ENCODE measurements around the gene SIPA1L3.

Gene SIPA1L3

DNA sequence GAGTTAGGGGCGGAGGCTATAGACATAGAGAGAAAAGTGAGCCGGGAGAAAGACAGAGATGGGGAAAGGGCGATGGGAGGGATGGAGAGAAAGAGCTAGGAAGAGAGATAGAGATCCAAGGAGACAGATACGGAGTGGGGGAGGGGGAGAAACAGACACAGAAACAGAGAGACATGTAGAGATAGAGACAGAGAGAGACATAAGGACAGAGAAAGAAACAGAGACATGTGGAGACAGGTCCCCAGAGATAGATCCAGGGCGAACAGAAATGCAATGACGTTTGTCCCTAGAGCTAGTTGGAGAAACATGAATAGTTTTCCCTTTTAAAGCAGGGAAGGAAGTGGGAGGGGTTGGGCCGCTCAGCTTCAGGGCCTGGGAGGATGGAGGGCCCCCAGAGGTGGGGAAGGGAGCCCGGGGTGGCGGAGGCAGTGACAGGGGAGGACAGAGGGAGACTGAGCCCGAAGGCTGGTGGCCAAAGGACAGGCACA, 344.6 kb downstream of the SIPA1L3 start:
- Histone ChIP-seq H3K4me1 (ENCODE audit: low read length) (no peaks in the 10 kb centered on the region), H3K27ac (ENCODE audit: low read length) (no peak overlapping the region), H3K27me3 (replicated peaks; ENCODE audit: insufficient read depth, low read length) (peaks cover 38% of the 10 kb centered on the region), H3K4me2 (ENCODE audit: low read depth, low read length) (no peak overlapping the region), H3F3A (ENCODE audit: insufficient read depth, low read length) (no peaks in the 10 kb centered on the region), H3K79me2 (ENCODE audit: low read length) (no peaks in the 10 kb centered on the region), H3K9ac (ENCODE audit: low read length) (no peak overlapping the region), H4K20me1 (ENCODE audit: insufficient read depth, low read length) (no peaks in the 10 kb centered on the region), H3K36me3 (replicated peaks; ENCODE audit: insufficient read depth, low read length) (no peaks in the 10 kb centered on the region), H2AFZ (ENCODE audit: low read length) (no peak overlapping the region), H3K4me3 (ENCODE audit: low read length) (no peak overlapping the region), H3K9me2 (replicated peaks; ENCODE audit: insufficient read depth, low read length) (no peaks in the 10 kb centered on the region), H3K9me3 (replicated peaks; ENCODE audit: insufficient read depth, low read length) (no peaks in the 10 kb centered on the region)
- DNase-seq, result no peak
- no peak for TF ChIP-seq EZH2 (optimal IDR thresholded peaks at IDR 0.05; ENCODE audit: low read depth, low read length)
- TF ChIP-seq, protein P1, sequence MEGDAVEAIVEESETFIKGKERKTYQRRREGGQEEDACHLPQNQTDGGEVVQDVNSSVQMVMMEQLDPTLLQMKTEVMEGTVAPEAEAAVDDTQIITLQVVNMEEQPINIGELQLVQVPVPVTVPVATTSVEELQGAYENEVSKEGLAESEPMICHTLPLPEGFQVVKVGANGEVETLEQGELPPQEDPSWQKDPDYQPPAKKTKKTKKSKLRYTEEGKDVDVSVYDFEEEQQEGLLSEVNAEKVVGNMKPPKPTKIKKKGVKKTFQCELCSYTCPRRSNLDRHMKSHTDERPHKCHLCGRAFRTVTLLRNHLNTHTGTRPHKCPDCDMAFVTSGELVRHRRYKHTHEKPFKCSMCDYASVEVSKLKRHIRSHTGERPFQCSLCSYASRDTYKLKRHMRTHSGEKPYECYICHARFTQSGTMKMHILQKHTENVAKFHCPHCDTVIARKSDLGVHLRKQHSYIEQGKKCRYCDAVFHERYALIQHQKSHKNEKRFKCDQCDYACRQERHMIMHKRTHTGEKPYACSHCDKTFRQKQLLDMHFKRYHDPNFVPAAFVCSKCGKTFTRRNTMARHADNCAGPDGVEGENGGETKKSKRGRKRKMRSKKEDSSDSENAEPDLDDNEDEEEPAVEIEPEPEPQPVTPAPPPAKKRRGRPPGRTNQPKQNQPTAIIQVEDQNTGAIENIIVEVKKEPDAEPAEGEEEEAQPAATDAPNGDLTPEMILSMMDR (IDR thresholded peaks at IDR 0.05; ENCODE audit: low read length), result no peak
- no peak for TF ChIP-seq EZH2phosphoT487 (IDR thresholded peaks at IDR 0.05; ENCODE audit: low read length)

DNA sequence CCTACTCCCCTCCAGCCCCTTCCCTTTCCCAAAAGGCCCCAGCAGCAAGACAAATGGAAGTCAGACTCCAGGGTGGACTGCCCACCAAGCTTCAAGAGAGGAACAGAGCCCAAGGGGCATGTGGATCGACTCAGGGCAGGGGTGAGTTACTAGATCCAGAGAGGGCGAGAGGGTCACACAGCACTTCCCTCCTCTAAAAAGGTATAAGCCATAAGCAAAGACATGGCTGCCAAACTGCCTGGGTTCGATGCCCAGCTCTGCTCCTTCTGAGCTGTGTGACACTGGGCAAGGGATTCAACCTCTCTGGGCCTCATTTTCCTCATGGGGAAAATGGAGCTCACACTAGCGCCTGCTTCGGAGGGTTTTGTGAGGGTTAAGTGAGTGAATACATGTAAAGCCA, 345.4 kb downstream of the SIPA1L3 start:
- Histone ChIP-seq H3K4me2 (ENCODE audit: low read depth, low read length) (no peak overlapping the region), H3F3A (ENCODE audit: insufficient read depth, low read length) (no peaks in the 10 kb centered on the region), H3K27ac (ENCODE audit: low read length) (no peak overlapping the region), H3K9me2 (replicated peaks; ENCODE audit: insufficient read depth, low read length) (no peaks in the 10 kb centered on the region), H3K36me3 (replicated peaks; ENCODE audit: insufficient read depth, low read length) (no peaks in the 10 kb centered on the region), H3K9ac (ENCODE audit: low read length) (no peak overlapping the region), H3K9me3 (replicated peaks; ENCODE audit: insufficient read depth, low read length) (no peaks in the 10 kb centered on the region), H3K4me3 (ENCODE audit: low read length) (no peak overlapping the region), H3K4me1 (ENCODE audit: low read length) (no peaks in the 10 kb centered on the region), H4K20me1 (ENCODE audit: insufficient read depth, low read length) (no peaks in the 10 kb centered on the region), H3K27me3 (replicated peaks; ENCODE audit: insufficient read depth, low read length) (peaks cover 38% of the 10 kb centered on the region), H3K79me2 (ENCODE audit: low read length) (no peaks in the 10 kb centered on the region), H2AFZ (ENCODE audit: low read length) (no peak overlapping the region)
- TF ChIP-seq EZH2 (optimal IDR thresholded peaks at IDR 0.05; ENCODE audit: low read depth, low read length) (no peak), EZH2phosphoT487 (IDR thresholded peaks at IDR 0.05; ENCODE audit: low read length) (no peak)
- TF ChIP-seq, protein P1 (IDR thresholded peaks at IDR 0.05; ENCODE audit: low read length), result no peak
- DNase-seq, result no peak

DNA sequence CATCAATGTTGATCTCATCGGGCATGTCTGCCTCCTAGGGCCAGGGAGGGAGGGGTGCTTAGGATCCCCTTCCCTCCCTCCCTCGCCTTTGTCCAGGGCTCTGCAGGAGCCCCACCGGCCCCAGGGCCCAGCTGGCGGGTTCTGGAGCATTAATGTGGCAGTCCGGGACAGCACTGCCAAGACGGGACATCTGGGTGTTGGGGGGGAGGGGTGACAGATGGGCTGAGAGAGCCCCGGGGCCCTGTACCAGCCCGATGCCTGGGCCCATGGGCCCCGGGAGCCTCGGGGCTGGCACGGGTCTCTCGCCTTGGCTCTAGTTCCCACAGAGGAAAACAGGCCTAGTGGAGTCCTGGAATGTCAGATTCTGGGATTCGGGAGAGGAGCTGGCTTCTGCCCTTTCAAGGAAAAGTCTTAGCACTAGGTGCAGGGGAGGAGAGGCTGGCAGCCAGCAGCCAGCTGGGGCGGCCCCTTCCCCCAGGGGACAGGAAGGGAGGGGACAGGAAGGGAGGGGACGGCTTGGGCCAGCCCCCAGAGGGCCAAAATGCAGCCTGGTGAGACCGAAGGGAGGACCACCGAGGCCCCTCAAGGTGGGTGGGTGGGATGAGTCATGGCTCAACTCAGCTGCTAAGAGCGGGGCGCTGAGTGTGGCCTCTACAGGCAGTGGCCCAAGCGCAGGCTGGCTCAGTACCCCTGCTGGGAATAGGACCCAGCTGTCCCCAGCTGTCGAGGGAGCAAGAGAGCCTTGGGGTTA, 346.1 kb downstream of the SIPA1L3 start:
- no peaks in the 10 kb centered on the region for H3K36me3 ChIP-seq (replicated peaks; ENCODE audit: insufficient read depth, low read length)
- H3K9me2 ChIP-seq (replicated peaks; ENCODE audit: insufficient read depth, low read length), result no peaks in the 10 kb centered on the region
- no peak overlapping the region for H3K9ac ChIP-seq (ENCODE audit: low read length)
- no peaks in the 10 kb centered on the region for H3F3A ChIP-seq (ENCODE audit: insufficient read depth, low read length)
- no peak for DNase-seq
- H3K27me3 ChIP-seq (replicated peaks; ENCODE audit: insufficient read depth, low read length), result peaks cover 38% of the 10 kb centered on the region
- H2AFZ ChIP-seq (ENCODE audit: low read length), result no peak overlapping the region
- H3K4me3 ChIP-seq (ENCODE audit: low read length), result no peak overlapping the region
- H3K79me2 ChIP-seq (ENCODE audit: low read length), result no peaks in the 10 kb centered on the region
- no peaks in the 10 kb centered on the region for H4K20me1 ChIP-seq (ENCODE audit: insufficient read depth, low read length)
- no peak overlapping the region for H3K4me2 ChIP-seq (ENCODE audit: low read depth, low read length)
- TF ChIP-seq EZH2 (optimal IDR thresholded peaks at IDR 0.05; ENCODE audit: low read depth, low read length), result no peak
- TF ChIP-seq EZH2phosphoT487 (IDR thresholded peaks at IDR 0.05; ENCODE audit: low read length), result no peak
- TF ChIP-seq, protein P1 (IDR thresholded peaks at IDR 0.05; ENCODE audit: low read length), result no peak
- no peak overlapping the region for H3K27ac ChIP-seq (ENCODE audit: low read length)
- H3K9me3 ChIP-seq (replicated peaks; ENCODE audit: insufficient read depth, low read length), result no peaks in the 10 kb centered on the region
- H3K4me1 ChIP-seq (ENCODE audit: low read length), result no peaks in the 10 kb centered on the region
